GM12878 (cell line): Measurements from ENCODE around the gene TCERG1. TPM values are rescaled to one million over a fixed set of nuclear protein-coding genes. Genes with fewer than 3 reads are reported as not detected.

Source experiments
- ASH2L ChIP-seq: fragments of 300-600, 200-600 bp; sonication (generic); IDR thresholded peaks from 2 replicates; pipeline ENCODE4 v1.6.1; 2017; ENCODE audit warnings: low read depth, mild to moderate bottlenecking, borderline replicate concordance
- ATF3 ChIP-seq: IDR thresholded peaks from 2 replicates; pipeline ENCODE4 v1.6.1; 2011; ENCODE audit warnings: low read depth, mild to moderate bottlenecking, low read length, moderate library complexity, borderline replicate concordance; ENCODE audit errors: extremely low read depth
- BHLHE40 ChIP-seq, 2 experiments: fragments of 450-650 bp in 1 of 2; IDR thresholded peaks; 2 replicates each; pipeline ENCODE4 v1.6.1; 2011 to 2017; ENCODE audit warnings: low read depth in 2 of 2, borderline replicate concordance in 1 of 2, improper control_type of control experiment in 1 of 2, low read length in 1 of 2, mild to moderate bottlenecking in 1 of 2
- CHD4 ChIP-seq: fragments of 200-600 bp; sonication (generic); IDR thresholded peaks from 2 replicates; pipeline ENCODE4 v1.6.1; 2016; ENCODE audit warnings: mild to moderate bottlenecking
- ELK1 ChIP-seq: IDR thresholded peaks from 2 replicates; pipeline ENCODE4 v1.6.1; 2012; ENCODE audit warnings: low read depth, low read length, improper control_type of control experiment
- SUPT20H ChIP-seq: IDR thresholded peaks from 2 replicates; pipeline ENCODE4 v1.6.1; 2011; ENCODE audit warnings: low read depth, mild to moderate bottlenecking, low read length, moderate library complexity, borderline replicate concordance; ENCODE audit not compliant: control insufficient read depth
- polyA plus RNA-seq, 11 experiments: library from polyadenylated mRNA; depleted of rRNA in 4 of 11; unstranded in 6 of 11; stranded (reverse) in 5 of 11; fragments of >200 nt; fragmentation: Nextera tagmentation in 4 of 11; fragmentation: Illumina TruSeq in 1 of 11; extraction: Ambion mirVana in 4 of 11; extraction: Trizol in 1 of 11; gene quantifications; 1 replicate in 1 of 11; 2 replicates in 10 of 11; pipeline versions ENCODE4 v1.2.1 to v1.2.3, GENCODE V29; 2011 to 2016; ENCODE audit warnings: inconsistent platforms in 2 of 11, missing spikeins in 2 of 11, low read depth in 1 of 11
- total RNA-seq, 4 experiments: library from RNA; depleted of rRNA in 3 of 4; stranded (reverse); fragments of >200 nt in 3 of 4; fragmentation: Illumina TruSeq in 1 of 4; extraction: Trizol in 1 of 4; gene quantifications; 2 replicates each; pipeline versions ENCODE4 v1.2.1 to v1.2.3, GENCODE V29; 2013 to 2021
- TF ChIP-seq, protein P1 (sequence below): fragments of 450-650 bp; IDR thresholded peaks from 2 replicates; pipeline ENCODE4 v1.6.1; 2017; ENCODE audit warnings: mild to moderate bottlenecking, moderate library complexity
- TF ChIP-seq, protein P2 (sequence below): fragments of 450-650 bp; IDR thresholded peaks from 2 replicates; pipeline ENCODE4 v1.6.1; 2017; ENCODE audit warnings: mild to moderate bottlenecking
- TF ChIP-seq, protein P3 (sequence below): IDR thresholded peaks from 2 replicates; pipeline ENCODE4 v1.6.1; 2012; ENCODE audit warnings: low read length, inconsistent platforms
- TF ChIP-seq, protein P4 (sequence below): fragments of 450-650 bp; IDR thresholded peaks from 2 replicates; pipeline ENCODE4 v1.6.1; 2016; ENCODE audit warnings: mild to moderate bottlenecking, moderate library complexity, borderline replicate concordance

The TCERG1 gene
- total and polyA plus RNA-seq, 10 of the 15 experiments (the other 5 are each of a cell fraction or from before 2014, with no cell fraction given), result 51.5 to 131 (median 91.6) TPM

DNA sequence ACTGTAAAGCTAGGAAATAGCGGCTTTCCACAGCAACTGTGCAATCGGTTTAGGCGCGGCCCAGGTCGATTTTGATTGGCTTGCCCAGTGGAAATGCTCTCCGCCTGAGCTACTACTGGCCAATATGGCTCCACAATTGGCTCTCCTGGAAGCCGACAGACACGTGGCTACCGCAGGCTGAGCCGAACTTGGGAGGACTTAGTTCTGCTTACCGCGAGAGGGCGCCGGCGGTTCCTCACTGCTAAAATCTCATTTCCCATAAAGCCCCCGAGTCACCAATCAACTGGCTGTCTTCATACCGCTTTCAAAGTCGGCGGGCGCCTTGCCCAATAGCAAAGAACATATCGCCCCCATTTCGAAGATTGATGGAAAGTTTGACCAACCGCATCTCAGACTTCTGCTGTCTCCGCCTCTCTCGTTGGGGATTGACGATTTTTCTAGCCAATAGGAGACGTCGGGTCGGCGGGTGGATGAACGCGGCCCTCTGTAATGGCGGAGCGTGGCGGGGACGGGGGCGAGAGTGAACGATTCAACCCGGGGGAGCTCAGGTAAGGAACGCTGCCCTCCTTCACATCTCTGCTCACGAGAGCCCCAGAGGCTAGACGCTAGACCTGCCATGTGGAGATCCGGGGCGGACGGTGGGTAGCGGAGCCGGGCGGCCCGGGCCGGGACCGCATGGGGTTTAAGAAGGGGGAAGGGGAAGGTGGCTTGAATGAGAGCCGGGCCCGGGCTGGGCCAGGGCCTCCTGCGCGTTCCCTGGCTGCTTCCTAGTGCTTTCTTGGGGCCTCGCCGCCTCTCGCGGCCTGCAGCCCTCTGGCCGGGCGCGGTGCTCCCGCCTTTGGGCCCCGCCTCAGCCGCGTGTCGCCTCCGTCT is at the start of gene TCERG1 (continued):
- no peak for TF ChIP-seq ATF3
- no peak for TF ChIP-seq SUPT20H
- peak; percentile 28; the same call in 1 of the 2 replicates for TF ChIP-seq ELK1
- TF ChIP-seq, protein P1, sequence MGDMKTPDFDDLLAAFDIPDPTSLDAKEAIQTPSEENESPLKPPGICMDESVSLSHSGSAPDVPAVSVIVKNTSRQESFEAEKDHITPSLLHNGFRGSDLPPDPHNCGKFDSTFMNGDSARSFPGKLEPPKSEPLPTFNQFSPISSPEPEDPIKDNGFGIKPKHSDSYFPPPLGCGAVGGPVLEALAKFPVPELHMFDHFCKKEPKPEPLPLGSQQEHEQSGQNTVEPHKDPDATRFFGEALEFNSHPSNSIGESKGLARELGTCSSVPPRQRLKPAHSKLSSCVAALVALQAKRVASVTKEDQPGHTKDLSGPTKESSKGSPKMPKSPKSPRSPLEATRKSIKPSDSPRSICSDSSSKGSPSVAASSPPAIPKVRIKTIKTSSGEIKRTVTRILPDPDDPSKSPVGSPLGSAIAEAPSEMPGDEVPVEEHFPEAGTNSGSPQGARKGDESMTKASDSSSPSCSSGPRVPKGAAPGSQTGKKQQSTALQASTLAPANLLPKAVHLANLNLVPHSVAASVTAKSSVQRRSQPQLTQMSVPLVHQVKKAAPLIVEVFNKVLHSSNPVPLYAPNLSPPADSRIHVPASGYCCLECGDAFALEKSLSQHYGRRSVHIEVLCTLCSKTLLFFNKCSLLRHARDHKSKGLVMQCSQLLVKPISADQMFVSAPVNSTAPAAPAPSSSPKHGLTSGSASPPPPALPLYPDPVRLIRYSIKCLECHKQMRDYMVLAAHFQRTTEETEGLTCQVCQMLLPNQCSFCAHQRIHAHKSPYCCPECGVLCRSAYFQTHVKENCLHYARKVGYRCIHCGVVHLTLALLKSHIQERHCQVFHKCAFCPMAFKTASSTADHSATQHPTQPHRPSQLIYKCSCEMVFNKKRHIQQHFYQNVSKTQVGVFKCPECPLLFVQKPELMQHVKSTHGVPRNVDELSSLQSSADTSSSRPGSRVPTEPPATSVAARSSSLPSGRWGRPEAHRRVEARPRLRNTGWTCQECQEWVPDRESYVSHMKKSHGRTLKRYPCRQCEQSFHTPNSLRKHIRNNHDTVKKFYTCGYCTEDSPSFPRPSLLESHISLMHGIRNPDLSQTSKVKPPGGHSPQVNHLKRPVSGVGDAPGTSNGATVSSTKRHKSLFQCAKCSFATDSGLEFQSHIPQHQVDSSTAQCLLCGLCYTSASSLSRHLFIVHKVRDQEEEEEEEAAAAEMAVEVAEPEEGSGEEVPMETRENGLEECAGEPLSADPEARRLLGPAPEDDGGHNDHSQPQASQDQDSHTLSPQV, result peak; percentile 74; the same call in 1 of the 2 replicates
- TF ChIP-seq, protein P2, sequence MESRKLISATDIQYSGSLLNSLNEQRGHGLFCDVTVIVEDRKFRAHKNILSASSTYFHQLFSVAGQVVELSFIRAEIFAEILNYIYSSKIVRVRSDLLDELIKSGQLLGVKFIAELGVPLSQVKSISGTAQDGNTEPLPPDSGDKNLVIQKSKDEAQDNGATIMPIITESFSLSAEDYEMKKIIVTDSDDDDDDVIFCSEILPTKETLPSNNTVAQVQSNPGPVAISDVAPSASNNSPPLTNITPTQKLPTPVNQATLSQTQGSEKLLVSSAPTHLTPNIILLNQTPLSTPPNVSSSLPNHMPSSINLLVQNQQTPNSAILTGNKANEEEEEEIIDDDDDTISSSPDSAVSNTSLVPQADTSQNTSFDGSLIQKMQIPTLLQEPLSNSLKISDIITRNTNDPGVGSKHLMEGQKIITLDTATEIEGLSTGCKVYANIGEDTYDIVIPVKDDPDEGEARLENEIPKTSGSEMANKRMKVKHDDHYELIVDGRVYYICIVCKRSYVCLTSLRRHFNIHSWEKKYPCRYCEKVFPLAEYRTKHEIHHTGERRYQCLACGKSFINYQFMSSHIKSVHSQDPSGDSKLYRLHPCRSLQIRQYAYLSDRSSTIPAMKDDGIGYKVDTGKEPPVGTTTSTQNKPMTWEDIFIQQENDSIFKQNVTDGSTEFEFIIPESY, result peak; percentile 97
- TF ChIP-seq ASH2L, result no peak
- TF ChIP-seq, protein P3, sequence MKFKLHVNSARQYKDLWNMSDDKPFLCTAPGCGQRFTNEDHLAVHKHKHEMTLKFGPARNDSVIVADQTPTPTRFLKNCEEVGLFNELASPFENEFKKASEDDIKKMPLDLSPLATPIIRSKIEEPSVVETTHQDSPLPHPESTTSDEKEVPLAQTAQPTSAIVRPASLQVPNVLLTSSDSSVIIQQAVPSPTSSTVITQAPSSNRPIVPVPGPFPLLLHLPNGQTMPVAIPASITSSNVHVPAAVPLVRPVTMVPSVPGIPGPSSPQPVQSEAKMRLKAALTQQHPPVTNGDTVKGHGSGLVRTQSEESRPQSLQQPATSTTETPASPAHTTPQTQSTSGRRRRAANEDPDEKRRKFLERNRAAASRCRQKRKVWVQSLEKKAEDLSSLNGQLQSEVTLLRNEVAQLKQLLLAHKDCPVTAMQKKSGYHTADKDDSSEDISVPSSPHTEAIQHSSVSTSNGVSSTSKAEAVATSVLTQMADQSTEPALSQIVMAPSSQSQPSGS, result no peak
- TF ChIP-seq, protein P4, sequence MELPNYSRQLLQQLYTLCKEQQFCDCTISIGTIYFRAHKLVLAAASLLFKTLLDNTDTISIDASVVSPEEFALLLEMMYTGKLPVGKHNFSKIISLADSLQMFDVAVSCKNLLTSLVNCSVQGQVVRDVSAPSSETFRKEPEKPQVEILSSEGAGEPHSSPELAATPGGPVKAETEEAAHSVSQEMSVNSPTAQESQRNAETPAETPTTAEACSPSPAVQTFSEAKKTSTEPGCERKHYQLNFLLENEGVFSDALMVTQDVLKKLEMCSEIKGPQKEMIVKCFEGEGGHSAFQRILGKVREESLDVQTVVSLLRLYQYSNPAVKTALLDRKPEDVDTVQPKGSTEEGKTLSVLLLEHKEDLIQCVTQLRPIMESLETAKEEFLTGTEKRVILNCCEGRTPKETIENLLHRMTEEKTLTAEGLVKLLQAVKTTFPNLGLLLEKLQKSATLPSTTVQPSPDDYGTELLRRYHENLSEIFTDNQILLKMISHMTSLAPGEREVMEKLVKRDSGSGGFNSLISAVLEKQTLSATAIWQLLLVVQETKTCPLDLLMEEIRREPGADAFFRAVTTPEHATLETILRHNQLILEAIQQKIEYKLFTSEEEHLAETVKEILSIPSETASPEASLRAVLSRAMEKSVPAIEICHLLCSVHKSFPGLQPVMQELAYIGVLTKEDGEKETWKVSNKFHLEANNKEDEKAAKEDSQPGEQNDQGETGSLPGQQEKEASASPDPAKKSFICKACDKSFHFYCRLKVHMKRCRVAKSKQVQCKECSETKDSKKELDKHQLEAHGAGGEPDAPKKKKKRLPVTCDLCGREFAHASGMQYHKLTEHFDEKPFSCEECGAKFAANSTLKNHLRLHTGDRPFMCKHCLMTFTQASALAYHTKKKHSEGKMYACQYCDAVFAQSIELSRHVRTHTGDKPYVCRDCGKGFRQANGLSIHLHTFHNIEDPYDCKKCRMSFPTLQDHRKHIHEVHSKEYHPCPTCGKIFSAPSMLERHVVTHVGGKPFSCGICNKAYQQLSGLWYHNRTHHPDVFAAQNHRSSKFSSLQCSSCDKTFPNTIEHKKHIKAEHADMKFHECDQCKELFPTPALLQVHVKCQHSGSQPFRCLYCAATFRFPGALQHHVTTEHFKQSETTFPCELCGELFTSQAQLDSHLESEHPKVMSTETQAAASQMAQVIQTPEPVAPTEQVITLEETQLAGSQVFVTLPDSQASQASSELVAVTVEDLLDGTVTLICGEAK, result peak; percentile 70; the same call in 1 of the 2 replicates
- no peak for TF ChIP-seq CHD4
- TF ChIP-seq BHLHE40 (IDR thresholded peaks at IDR 0.05; ENCODE audit: borderline replicate concordance in 1 of 2, low read depth in 2 of 2, low read length in 1 of 2), result peak; percentile 46 to 63; a peak in 3 of 4 replicates
